PC-9 (cell line): Measurements from ENCODE around the gene AEN. TPM values are rescaled to one million over a fixed set of nuclear protein-coding genes. Genes with fewer than 3 reads are reported as not detected.

Source experiments
- BruUV-seq: library from RNA; stranded (reverse); fragments of 400-500 nt; replicated peaks from 2 replicates; lab custom pipeline; 2021; lab: Mats Ljungman, UMichigan
- CTCF ChIA-PET: fragments of 300-600 bp; sonication (Branson Sonifier 250); formaldehyde crosslinking; loops from one replicate; lab custom pipeline; 2022; ENCODE audit warnings: antibody characterized with exemption; lab: Charles Lee
- POLR2A ChIA-PET: fragments of 300-600 bp; sonication (Branson Sonifier 250); formaldehyde crosslinking; loops from one replicate; lab custom pipeline; 2022; ENCODE audit warnings: antibody characterized with exemption; ENCODE audit not compliant: unreplicated experiment; lab: Charles Lee
- DNase-seq, 2 experiments: peaks; one replicate each; pipeline versions ENCODE4 v3.0.0 to v3.0.0-alpha.2; 2015 to 2022; ENCODE audit warnings: mixed read lengths in 1 of 2
- H2AFZ ChIP-seq: fragments of 200-600 bp; sonication (generic); 2 replicates; pipeline ENCODE4 v1.8.1; 2017; ENCODE audit warnings: antibody characterized with exemption
- H3F3A ChIP-seq: fragments of 200-600 bp; sonication (generic); 2 replicates; pipeline ENCODE4 v1.8.1; 2017; ENCODE audit warnings: antibody characterized with exemption, mild to moderate bottlenecking, low read depth; ENCODE audit not compliant: insufficient read depth
- H3K27ac ChIP-seq: fragments of 200-600 bp; sonication (generic); 2 replicates; pipeline ENCODE4 v1.6.1; 2016; ENCODE audit warnings: mixed run types
- H3K27me3 ChIP-seq: fragments of 200-600 bp; sonication (generic); 2 replicates; pipeline ENCODE4 v1.6.1; 2016; ENCODE audit warnings: low read depth, mixed run types; ENCODE audit not compliant: insufficient read depth
- H3K36me3 ChIP-seq: fragments of 200-600 bp; sonication (generic); 2 replicates; pipeline ENCODE4 v1.6.1; 2016; ENCODE audit warnings: low read depth, mixed run types
- H3K4me1 ChIP-seq: fragments of 200-600 bp; sonication (generic); replicated peaks from 2 replicates; pipeline ENCODE4 v1.6.1; 2016; ENCODE audit warnings: mixed run types; ENCODE audit not compliant: insufficient read depth
- H3K4me2 ChIP-seq: fragments of 200-600 bp; sonication (generic); 2 replicates; pipeline ENCODE4 v1.6.1; 2017; ENCODE audit warnings: mixed run types
- H3K4me3 ChIP-seq: fragments of 200-600 bp; sonication (generic); 2 replicates; pipeline ENCODE4 v1.6.1; 2016; ENCODE audit warnings: mixed run types
- H3K79me2 ChIP-seq: fragments of 200-600 bp; sonication (generic); 2 replicates; pipeline ENCODE4 v1.6.1; 2017; ENCODE audit warnings: low read depth, mixed run types
- H3K9me2 ChIP-seq: fragments of 200-600 bp; sonication (generic); 2 replicates; pipeline ENCODE4 v1.8.1; 2017; ENCODE audit warnings: mild to moderate bottlenecking; ENCODE audit not compliant: insufficient read depth
- H3K9me3 ChIP-seq: fragments of 200-600 bp; sonication (generic); 2 replicates; pipeline ENCODE4 v1.8.1; 2016; ENCODE audit warnings: low read depth; ENCODE audit not compliant: insufficient read depth
- H4K20me1 ChIP-seq: fragments of 200-600 bp; sonication (generic); 2 replicates; pipeline ENCODE4 v1.8.1; 2017; ENCODE audit not compliant: insufficient read depth
- EZH2 ChIP-seq: fragments of 200-600 bp; sonication (generic); IDR thresholded peaks from 2 replicates; pipeline ENCODE4 v1.8.0; 2017; ENCODE audit warnings: antibody characterized with exemption, low read depth
- intact Hi-C: fragments of 100-400 bp; cut with micrococcal nuclease; formaldehyde crosslinking; loops from one replicate; pipeline ENCODE4 v1.10.0; 2022; ENCODE audit not compliant: unreplicated experiment
- total RNA-seq: library from RNA; stranded (reverse); gene quantifications from 2 replicates; pipeline ENCODE4 v1.2.3, GENCODE V29; 2021
- TF ChIP-seq, protein P1 (sequence below): fragments of 200-600 bp; sonication (generic); conservative IDR thresholded peaks from 2 replicates; pipeline ENCODE4 v1.6.1; 2017; ENCODE audit warnings: mixed run types, antibody characterized with exemption, mild to moderate bottlenecking, moderate library complexity

Gene AEN
- total RNA-seq, 1 experiment from 2014 or later, result 7.8 TPM

DNA sequence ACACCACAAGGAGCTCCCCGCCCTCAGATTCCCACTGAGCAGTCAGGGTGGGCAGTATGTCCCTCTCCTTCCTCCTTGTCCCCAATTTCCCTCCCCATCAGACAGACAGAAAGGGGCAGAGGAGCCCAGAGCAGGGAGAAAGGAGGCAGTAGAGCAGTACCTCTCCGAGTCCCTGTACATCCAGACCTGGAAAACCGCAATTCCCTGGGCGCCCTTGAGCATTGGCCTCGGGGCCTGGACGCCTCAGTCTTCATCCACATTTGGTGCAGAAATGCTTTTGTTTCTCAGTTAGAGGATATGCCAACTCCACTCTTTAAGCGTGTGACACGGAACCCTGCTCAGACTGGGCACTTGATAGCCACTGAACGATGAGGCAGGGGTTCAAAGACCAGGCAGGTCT is 23.6 kb downstream of the AEN start:
- no peak overlapping the region for H2AFZ ChIP-seq
- no TSS peak for BruUV-seq
- H3K4me1 ChIP-seq, result peaks cover 16% of the 10 kb centered on the region
- H3K27ac ChIP-seq, result no peak overlapping the region
- DNase-seq, result no peak
- no peak overlapping the region for H3K4me3 ChIP-seq
- H3K79me2 ChIP-seq, result no peaks in the 10 kb centered on the region
- H3K36me3 ChIP-seq, result no peaks in the 10 kb centered on the region
- POLR2A ChIA-PET, result no interaction called here
- TF ChIP-seq, protein P1, sequence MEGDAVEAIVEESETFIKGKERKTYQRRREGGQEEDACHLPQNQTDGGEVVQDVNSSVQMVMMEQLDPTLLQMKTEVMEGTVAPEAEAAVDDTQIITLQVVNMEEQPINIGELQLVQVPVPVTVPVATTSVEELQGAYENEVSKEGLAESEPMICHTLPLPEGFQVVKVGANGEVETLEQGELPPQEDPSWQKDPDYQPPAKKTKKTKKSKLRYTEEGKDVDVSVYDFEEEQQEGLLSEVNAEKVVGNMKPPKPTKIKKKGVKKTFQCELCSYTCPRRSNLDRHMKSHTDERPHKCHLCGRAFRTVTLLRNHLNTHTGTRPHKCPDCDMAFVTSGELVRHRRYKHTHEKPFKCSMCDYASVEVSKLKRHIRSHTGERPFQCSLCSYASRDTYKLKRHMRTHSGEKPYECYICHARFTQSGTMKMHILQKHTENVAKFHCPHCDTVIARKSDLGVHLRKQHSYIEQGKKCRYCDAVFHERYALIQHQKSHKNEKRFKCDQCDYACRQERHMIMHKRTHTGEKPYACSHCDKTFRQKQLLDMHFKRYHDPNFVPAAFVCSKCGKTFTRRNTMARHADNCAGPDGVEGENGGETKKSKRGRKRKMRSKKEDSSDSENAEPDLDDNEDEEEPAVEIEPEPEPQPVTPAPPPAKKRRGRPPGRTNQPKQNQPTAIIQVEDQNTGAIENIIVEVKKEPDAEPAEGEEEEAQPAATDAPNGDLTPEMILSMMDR, result no peak
- no peak for TF ChIP-seq EZH2
- CTCF ChIA-PET, result no interaction called here
- H4K20me1 ChIP-seq, result no peaks in the 10 kb centered on the region
- H3F3A ChIP-seq, result no peaks in the 10 kb centered on the region
- H3K9me2 ChIP-seq, result no peaks in the 10 kb centered on the region
- no peaks in the 10 kb centered on the region for H3K9me3 ChIP-seq
- no peak overlapping the region for H3K4me2 ChIP-seq
- H3K27me3 ChIP-seq, result no peaks in the 10 kb centered on the region
- intact Hi-C loops, result no loop called here

DNA sequence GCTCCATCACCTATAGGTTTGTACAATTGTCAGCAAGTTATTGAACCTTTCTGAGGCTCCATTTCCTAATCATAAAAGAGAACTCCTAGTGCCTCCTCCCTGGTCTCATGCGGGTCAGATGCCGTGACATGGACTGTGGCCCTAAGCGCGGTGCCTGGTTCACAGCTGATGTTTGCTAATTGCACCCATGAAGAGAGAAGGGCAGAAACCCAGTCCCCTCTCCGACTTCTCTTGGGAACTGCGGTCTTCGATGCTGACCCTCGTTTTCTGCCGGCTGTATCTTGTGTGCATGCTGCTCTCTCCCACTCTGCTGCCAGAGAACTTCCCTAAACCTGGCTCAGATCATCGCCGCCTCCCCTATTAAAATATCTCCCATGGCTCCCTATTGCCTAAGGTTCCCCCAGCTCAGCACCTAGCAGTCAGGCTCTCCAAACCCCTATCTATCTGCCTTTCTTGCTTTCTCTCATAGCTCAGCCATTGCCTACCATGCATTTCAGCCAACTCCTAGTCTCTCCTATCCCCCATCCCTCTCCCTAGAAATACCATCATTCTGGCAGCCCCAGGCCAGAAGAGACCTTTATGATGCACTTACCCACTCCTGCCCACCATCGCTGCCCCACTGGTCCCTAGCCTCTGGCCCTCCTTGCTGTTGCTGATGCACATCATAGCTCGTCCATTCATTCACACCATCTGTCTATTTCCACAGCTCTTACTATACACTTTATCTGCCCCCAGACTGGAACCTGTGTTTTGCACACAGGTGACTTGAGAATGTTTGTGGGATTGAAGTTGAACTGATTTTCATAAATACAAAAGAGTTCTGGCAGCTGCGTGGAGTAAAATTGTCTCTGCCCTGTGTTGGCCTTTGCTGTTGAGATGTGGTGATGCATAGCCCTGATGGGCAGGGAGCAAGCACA is 24.3 kb downstream of the AEN start:
- H3K27ac ChIP-seq, result no peak overlapping the region
- H2AFZ ChIP-seq, result no peak overlapping the region
- no TSS peak for BruUV-seq
- no peaks in the 10 kb centered on the region for H3K27me3 ChIP-seq
- DNase-seq, result no peak
- H3K9me3 ChIP-seq, result no peaks in the 10 kb centered on the region
- TF ChIP-seq EZH2, result no peak
- TF ChIP-seq, protein P1, result no peak
- no peaks in the 10 kb centered on the region for H3K36me3 ChIP-seq
- no peaks in the 10 kb centered on the region for H3K9me2 ChIP-seq
- intact Hi-C loops, result no loop called here
- no peaks in the 10 kb centered on the region for H3F3A ChIP-seq
- H4K20me1 ChIP-seq, result no peaks in the 10 kb centered on the region
- ChIA-PET CTCF (no interaction called here), POLR2A (no interaction called here)
- no peak overlapping the region for H3K4me3 ChIP-seq
- H3K4me1 ChIP-seq, result peaks cover 16% of the 10 kb centered on the region
- H3K79me2 ChIP-seq, result no peaks in the 10 kb centered on the region
- H3K4me2 ChIP-seq, result no peak overlapping the region

DNA sequence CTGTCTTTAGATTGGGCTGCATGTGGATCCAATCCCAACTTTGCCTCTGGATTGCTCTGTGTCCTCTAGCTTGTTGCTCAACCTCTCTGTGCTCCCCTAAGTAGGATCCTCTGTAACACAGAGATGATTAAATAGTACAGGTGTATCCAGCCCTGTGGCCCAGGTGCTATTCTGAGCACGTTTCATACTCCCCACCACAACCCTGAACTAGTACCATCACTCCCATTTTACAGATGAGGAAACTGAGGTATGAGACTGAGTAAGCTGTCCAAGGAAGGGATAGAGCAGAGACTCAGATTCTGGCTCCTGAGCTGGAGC is 24.9 kb downstream of the AEN start:
- H3K79me2 ChIP-seq, result no peaks in the 10 kb centered on the region
- BruUV-seq, result no TSS peak
- CTCF ChIA-PET, result no interaction called here

More for the DNA sequence above, 24.9 kb downstream of the AEN start:
- Histone ChIP-seq H3K27me3 (no peaks in the 10 kb centered on the region), H2AFZ (no peak overlapping the region), H3K9me3 (no peaks in the 10 kb centered on the region), H3K27ac (no peak overlapping the region), H3K36me3 (no peaks in the 10 kb centered on the region), H3F3A (no peaks in the 10 kb centered on the region), H3K4me2 (no peak overlapping the region), H3K4me3 (no peak overlapping the region), H4K20me1 (no peaks in the 10 kb centered on the region), H3K4me1 (peaks cover 16% of the 10 kb centered on the region), H3K9me2 (no peaks in the 10 kb centered on the region)
- POLR2A ChIA-PET, result no interaction called here
- intact Hi-C loops, result no loop called here
- no peak for DNase-seq
- TF ChIP-seq EZH2, result no peak
- TF ChIP-seq, protein P1, result no peak
